AG04449 (cell line): ENCODE measurements around the gene ZBTB17.

ENCODE experiments used
- CTCF ChIA-PET: fragments of 350-600 bp; formaldehyde crosslinking; extraction: SDS; loops from one replicate; lab custom pipeline; 2021; ENCODE audit warnings: antibody characterized with exemption; lab: Yijun Ruan, JAX
- POLR2A ChIA-PET: fragments of 400-600, 350-600 bp; formaldehyde crosslinking; extraction: SDS; loops from one replicate; lab custom pipeline; 2020; ENCODE audit warnings: antibody characterized with exemption, inconsistent platforms; lab: Yijun Ruan, JAX
- DNase-seq: peaks from one replicate; pipeline ENCODE4 v3.0.0-alpha.2; 2010; ENCODE audit warnings: low read depth, low spot score
- H3K4me3 ChIP-seq: 2 replicates; pipeline ENCODE4 v1.5.1; 2011; ENCODE audit warnings: low read depth, mild to moderate bottlenecking, control low read depth, low read length
- CTCF ChIP-seq: IDR thresholded peaks from one replicate; pipeline ENCODE4 v1.5.1; 2011; ENCODE audit warnings: mild to moderate bottlenecking, moderate library complexity, low read length, control low read depth, inconsistent platforms; ENCODE audit not compliant: insufficient read depth; ENCODE audit errors: missing control alignments

ZBTB17 gene

GRCh38 chr1:15945832-15946448 is 30.0 kb downstream of the ZBTB17 start:
- H3K4me3 ChIP-seq: no peak overlapping the region
- CTCF ChIA-PET: no interaction called here
- TF ChIP-seq CTCF: no peak
- POLR2A ChIA-PET: no interaction called here
- no peak for DNase-seq

- H3K4me3 ChIP-seq: no peak overlapping the region
- TF ChIP-seq CTCF: no peak
- POLR2A ChIA-PET: no interaction called here
- no peak for DNase-seq
- CTCF ChIA-PET: no interaction called here
Observed at GRCh38 chr1:15945011-15945831, 30.7 kb downstream of the ZBTB17 start.

GRCh38 chr1:15944308-15945010 is 31.4 kb downstream of the ZBTB17 start:
- POLR2A ChIA-PET: no interaction called here
- TF ChIP-seq CTCF: no peak
- CTCF ChIA-PET: interaction anchor here (3.3 kb wide), 1 partner anchor 50 kb away, joined by 10 read pairs; no protein-coding TSS in a partner anchor
- no peak for DNase-seq
- H3K4me3 ChIP-seq: no peak overlapping the region

- ChIA-PET CTCF (interaction anchor here (3.3 kb wide), 1 partner anchor 50 kb away, joined by 10 read pairs; no protein-coding TSS in a partner anchor), POLR2A (no interaction called here)
- TF ChIP-seq CTCF: no peak
- no peak overlapping the region for H3K4me3 ChIP-seq
- DNase-seq: no peak
Observed at GRCh38 chr1:15943992-15944307, 32.0 kb downstream of the ZBTB17 start.

- H3K4me3 ChIP-seq: no peak overlapping the region
- TF ChIP-seq CTCF: no peak
- ChIA-PET POLR2A (no interaction called here), CTCF (interaction anchor here (3.3 kb wide), 1 partner anchor 51 kb away, joined by 10 read pairs; no protein-coding TSS in a partner anchor)
- DNase-seq: no peak
Observed at GRCh38 chr1:15943328-15943991, 32.4 kb downstream of the ZBTB17 start.
